K562 (cell line): ENCODE data around the gene ENDOU. TPM values are rescaled to one million over a fixed set of nuclear protein-coding genes. Genes with fewer than 3 reads are reported as not detected.

Source experiments
- ATAC-seq: fragments of 200-7000 bp; cut with Tn5 transposase; 3 replicates; pipeline ENCODE4 v1.9.1; 2020; ENCODE audit warnings: moderate library complexity
- BruUV-seq: library from RNA; stranded (reverse); fragments of 400-500 nt; replicated peaks from 2 replicates; lab custom pipeline; 2021; lab: Mats Ljungman, UMichigan
- CTCF ChIA-PET: fragments of 300-600 bp; formaldehyde crosslinking; extraction: SDS; loops from one replicate; lab custom pipeline; 2021; ENCODE audit warnings: low intra/inter-chr PET ratio; lab: Yijun Ruan, JAX
- POLR2A ChIA-PET: fragments of 300-600, 350-650 bp; sonication (Branson Sonifier 250); formaldehyde crosslinking; extraction: SDS; loops from one replicate; lab custom pipeline; 2021; ENCODE audit warnings: antibody characterized with exemption, inconsistent platforms; lab: Yijun Ruan, JAX
- DNase-seq, 4 experiments: peaks; one replicate each; pipeline versions ENCODE4 v3.0.0 to v3.0.0-alpha.2; 2011 to 2018; ENCODE audit warnings: low spot score in 3 of 4, mixed read lengths in 3 of 4; ENCODE audit errors: extremely low read depth in 1 of 4
- FAIRE-seq: peaks from 2 replicates; lab custom pipeline; 2011; peaks lifted over from hg19 to GRCh38; lab: Jason Lieb, UNC
- H2AFZ ChIP-seq: 2 replicates; pipeline ENCODE4 v1.6.0; 2011; ENCODE audit warnings: low read depth, low read length, control low read depth, inconsistent platforms
- H3K27ac ChIP-seq: fragments of 200-600 bp; 3 replicates; pipeline ENCODE4 v1.8.0; 2011; ENCODE audit warnings: low read depth, mild to moderate bottlenecking, control low read depth, inconsistent platforms, low read length, moderate library complexity, mixed read lengths; ENCODE audit errors: extremely low read depth
- H3K27me3 ChIP-seq, 2 experiments: fragments of 300-600 bp in 1 of 2; 2 replicates in 1 of 2; 3 replicates in 1 of 2; pipeline versions ENCODE4 v1.6.0 to v1.8.0; 2011; ENCODE audit warnings: inconsistent platforms in 2 of 2, low read length in 2 of 2, mild to moderate bottlenecking in 1 of 2, mixed read lengths in 1 of 2, moderate library complexity in 1 of 2; ENCODE audit not compliant: control insufficient read depth in 2 of 2, insufficient read depth in 2 of 2
- H3K36me3 ChIP-seq: fragments of 300-600 bp; 3 replicates; pipeline ENCODE4 v1.8.0; 2011; ENCODE audit warnings: mild to moderate bottlenecking, low read length, inconsistent platforms; ENCODE audit not compliant: control insufficient read depth, insufficient read depth
- H3K4me1 ChIP-seq, 2 experiments: fragments of 200-600 bp in 1 of 2; replicated peaks in 1 of 2; 2 replicates in 1 of 2; 3 replicates in 1 of 2; pipeline versions ENCODE4 v1.5.1 to v1.8.0; 2011; ENCODE audit warnings: inconsistent platforms in 2 of 2, low read length in 2 of 2, mild to moderate bottlenecking in 1 of 2, mixed read lengths in 1 of 2, moderate library complexity in 1 of 2; ENCODE audit not compliant: control insufficient read depth in 2 of 2, insufficient read depth in 2 of 2
- H3K4me2 ChIP-seq: 2 replicates; pipeline ENCODE4 v1.6.1; 2011; ENCODE audit warnings: low read length, control low read depth, inconsistent platforms, mixed read lengths; ENCODE audit not compliant: insufficient read depth
- H3K4me3 ChIP-seq: fragments of 200-600 bp; sonication (generic), shearing (Covaris generic); 2 replicates; pipeline ENCODE4 v1.5.1; 2016; ENCODE audit warnings: control low read depth, inconsistent platforms
- H3K79me2 ChIP-seq: fragments of 200-600 bp; 3 replicates; pipeline ENCODE4 v1.8.0; 2011; ENCODE audit warnings: low read length, inconsistent platforms; ENCODE audit not compliant: control insufficient read depth, insufficient read depth
- H3K9ac ChIP-seq, 2 experiments: 2 replicates each; pipeline versions ENCODE4 v1.6.0 to v1.6.1; 2011; ENCODE audit warnings: low read depth in 2 of 2, low read length in 2 of 2, control low read depth in 1 of 2, inconsistent platforms in 1 of 2, mild to moderate bottlenecking in 1 of 2, mixed read lengths in 1 of 2; ENCODE audit not compliant: insufficient read depth in 1 of 2
- H3K9me1 ChIP-seq: one replicate; pipeline ENCODE4 v1.6.0; 2011; ENCODE audit warnings: inconsistent platforms, mild to moderate bottlenecking, low read length, moderate library complexity; ENCODE audit not compliant: control insufficient read depth, insufficient read depth
- H3K9me3 ChIP-seq: replicated peaks from 2 replicates; pipeline ENCODE4 v1.5.1; 2011; ENCODE audit warnings: low read depth, low read length, inconsistent platforms; ENCODE audit not compliant: control insufficient read depth, insufficient read depth
- H4K20me1 ChIP-seq: replicated peaks from 2 replicates; pipeline ENCODE4 v1.6.1; 2011; ENCODE audit warnings: low read length, inconsistent platforms, mixed read lengths; ENCODE audit not compliant: control insufficient read depth, insufficient read depth
- ARID3B ChIP-seq: fragments of 250-450 bp; sonication (Bioruptor Pico); IDR thresholded peaks from 2 replicates; pipeline ENCODE4 v1.4.0; 2020; ENCODE audit warnings: borderline replicate concordance
- CBFB ChIP-seq: sonication (generic); formaldehyde crosslinking; IDR thresholded peaks from 2 replicates; pipeline ENCODE4 v1.4.0; 2020; ENCODE audit warnings: mild to moderate bottlenecking, missing genetic modification reagents
- MLX ChIP-seq, 2 experiments: fragments of 450-650 bp in 1 of 2; sonication (generic) in 1 of 2; formaldehyde crosslinking; conservative IDR thresholded peaks; 2 replicates each; pipeline versions ENCODE4 v1.4.0 to v1.8.1; 2020 to 2022; ENCODE audit warnings: mild to moderate bottlenecking in 1 of 2, missing genetic modification reagents in 1 of 2
- POLR2B ChIP-seq: fragments of 450-650 bp; IDR thresholded peaks from 2 replicates; pipeline ENCODE4 v1.6.1; 2018; ENCODE audit warnings: low read depth; ENCODE audit not compliant: partially characterized antibody
- SFPQ ChIP-seq: fragments of 200-400 bp; formaldehyde crosslinking; IDR thresholded peaks from 2 replicates; pipeline ENCODE4 v1.6.1; 2017; ENCODE audit warnings: mild to moderate bottlenecking, low read depth, low read length, moderate library complexity
- SIRT6 ChIP-seq: IDR thresholded peaks from one replicate; pipeline ENCODE4 v1.6.1; 2012; ENCODE audit warnings: low read depth, mild to moderate bottlenecking, control low read depth, inconsistent platforms, low read length, moderate library complexity
- SMARCA5 ChIP-seq: fragments of 450-650 bp; IDR thresholded peaks from 2 replicates; pipeline ENCODE4 v1.6.1; 2016
- SOX6 ChIP-seq: fragments of 450-650 bp; IDR thresholded peaks from 2 replicates; pipeline ENCODE4 v1.6.1; 2014; ENCODE audit warnings: mild to moderate bottlenecking
- SRF ChIP-seq, 2 experiments: fragments of 250-450, 450-650 bp in 1 of 2; sonication (Bioruptor Pico) in 1 of 2; sonication (generic) in 1 of 2; formaldehyde crosslinking; IDR thresholded peaks; 2 replicates each; pipeline versions ENCODE4 v1.5.0 to v1.5.1; 2020 to 2022; ENCODE audit warnings: mild to moderate bottlenecking in 1 of 2, missing genetic modification reagents in 1 of 2
- STAT6 ChIP-seq: sonication (generic); formaldehyde crosslinking; IDR thresholded peaks from 2 replicates; pipeline ENCODE4 v1.8.1; 2023; ENCODE audit warnings: mild to moderate bottlenecking, missing genetic modification reagents
- TRIM25 ChIP-seq: fragments of 450-650 bp; IDR thresholded peaks from 2 replicates; pipeline ENCODE4 v1.7.0; 2016; ENCODE audit warnings: borderline replicate concordance
- ZC3H8 ChIP-seq: fragments of 450-650 bp; IDR thresholded peaks from 2 replicates; pipeline ENCODE4 v1.6.1; 2017
- ZNF23 ChIP-seq: fragments of 250-450 bp; sonication (Bioruptor Pico); IDR thresholded peaks from 2 replicates; pipeline ENCODE4 v1.4.0; 2020; ENCODE audit warnings: mild to moderate bottlenecking
- WGBS: fragments of 100-300 bp; shearing (Covaris generic); methylation state at CpG from one replicate; pipeline ENCODE4 v1.1.6; 2016; ENCODE audit warnings: low coverage, mixed read lengths; ENCODE audit not compliant: insufficient coverage; ENCODE audit errors: missing lambda C conversion rate; 5-methylcytosine and 5-hydroxymethylcytosine counted together
- in situ Hi-C: fragments of 300-500 bp; cut with MboI; formaldehyde crosslinking; loops from 4 replicates; pipeline ENCODE4 v1.15.0; 2018; ENCODE audit warnings: inconsistent platforms, mixed read lengths
- intact Hi-C: fragments of 100-400 bp; cut with micrococcal nuclease; formaldehyde crosslinking; loops from 2 replicates; pipeline ENCODE4 v1.14.2; 2022
- polyA plus RNA-seq, 8 experiments: library from polyadenylated mRNA; depleted of rRNA in 4 of 8; stranded (reverse) in 5 of 8; unstranded in 3 of 8; fragments of >200 nt; fragmentation: Nextera tagmentation in 2 of 8; fragmentation: Illumina TruSeq in 1 of 8; extraction: Ambion mirVana in 2 of 8; extraction: Trizol in 1 of 8; gene quantifications; 2 replicates each; pipeline versions ENCODE4 v1.2.1 to v1.2.3, GENCODE V29; 2011 to 2014; ENCODE audit warnings: inconsistent platforms in 1 of 8, missing spikeins in 1 of 8
- total RNA-seq, 7 experiments: library from RNA; depleted of rRNA in 6 of 7; stranded (reverse); fragments of >200 nt in 6 of 7; fragmentation: Illumina TruSeq in 2 of 7; extraction: Trizol in 2 of 7; gene quantifications; 2 replicates each; pipeline versions ENCODE4 v1.2.1 to v1.2.3, GENCODE V29; 2011 to 2021; ENCODE audit warnings: low replicate concordance in 1 of 7

The ENDOU gene
- total and polyA plus RNA-seq, 9 of the 15 experiments (the other 6 are each of a cell fraction or from before 2014, with no cell fraction given), result 0.03 TPM; not detected in 8

- ATAC-seq, result no peak
- no TSS peak for BruUV-seq
- POLR2A ChIA-PET, result interaction anchor here (0.8 kb wide), 1 partner anchor 670 kb away, joined by 3 read pairs; no protein-coding TSS in a partner anchor
These were observed 10.4 kb upstream of the ENDOU start for GRCh38 chr12:47735649-47736048.

More at GRCh38 chr12:47735649-47736048, 10.4 kb upstream of the ENDOU start:
- TF ChIP-seq SRF (CRISPR knock-in tag; IDR thresholded peaks at IDR 0.05) (no peak), SFPQ (no peak), SOX6 (no peak), CBFB (CRISPR knock-in tag) (no peak), ARID3B (CRISPR knock-in tag) (no peak), SMARCA5 (no peak), POLR2B (no peak), TRIM25 (no peak), STAT6 (CRISPR knock-in tag) (no peak), ZC3H8 (no peak), SIRT6 (no peak), ZNF23 (CRISPR knock-in tag) (no peak), MLX (CRISPR knock-in tag; conservative IDR thresholded peaks at IDR 0.05) (no peak)
- in situ Hi-C loops, result no loop called here
- Histone ChIP-seq H3K4me1 (peaks cover 32 to 51% of the 10 kb centered on the region in 2 experiments), H3K9me3 (no peaks in the 10 kb centered on the region), H2AFZ (no peak overlapping the region), H3K27me3 (no peaks in the 10 kb centered on the region), H3K27ac (no peak overlapping the region), H3K79me2 (no peaks in the 10 kb centered on the region), H3K4me3 (no peak overlapping the region), H3K9ac (no peak overlapping the region; a peak in 2 of 4 replicates), H3K36me3 (no peaks in the 10 kb centered on the region), H3K4me2 (no peak overlapping the region), H3K9me1 (no peaks in the 10 kb centered on the region), H4K20me1 (no peaks in the 10 kb centered on the region)
- 71% methylated on average over 10 of the region's 11 CpGs for WGBS
- no peak for FAIRE-seq
- DNase-seq, result no peak
- intact Hi-C loops, result no loop called here
- CTCF ChIA-PET, result no interaction called here
